Keratinocyte (primary cell): ENCODE data around the gene NTN5. TPM values are rescaled to one million over a fixed set of nuclear protein-coding genes. Genes with fewer than 3 reads are reported as not detected.
A peak's percentile ranks its signal among the peaks of the same experiment; 100 is the strongest.

Experiments used
- DNase-seq: peaks from one replicate; pipeline ENCODE4 v3.0.0-alpha.2; 2011; ENCODE audit warnings: low read depth, missing footprints, low spot score
- FAIRE-seq: peaks from 2 replicates; lab custom pipeline; 2011; peaks lifted over from hg19 to GRCh38; lab: Jason Lieb, UNC
- H2AFZ ChIP-seq: 2 replicates; pipeline ENCODE4 v1.6.0; 2012; ENCODE audit warnings: low read length, control low read depth, inconsistent platforms; ENCODE audit not compliant: control insufficient read depth
- H3K27ac ChIP-seq: 2 replicates; pipeline ENCODE4 v1.5.1; 2011; ENCODE audit warnings: low read length; ENCODE audit not compliant: control insufficient read depth, insufficient read depth
- H3K27me3 ChIP-seq: 3 replicates; pipeline ENCODE4 v1.6.0; 2011; ENCODE audit warnings: low read length; ENCODE audit not compliant: control insufficient read depth, insufficient read depth; ENCODE audit errors: extremely low read depth
- H3K36me3 ChIP-seq, 2 experiments: 2 replicates in 1 of 2; 3 replicates in 1 of 2; pipeline ENCODE4 v1.5.1; 2011; ENCODE audit warnings: low read length in 2 of 2, mild to moderate bottlenecking in 1 of 2; ENCODE audit not compliant: control insufficient read depth in 2 of 2, insufficient read depth in 2 of 2; ENCODE audit errors: extremely low read depth in 1 of 2
- H3K4me1 ChIP-seq: 3 replicates; pipeline ENCODE4 v1.5.1; 2011; ENCODE audit warnings: low read length; ENCODE audit not compliant: control insufficient read depth, insufficient read depth; ENCODE audit errors: extremely low read depth
- H3K4me2 ChIP-seq: 3 replicates; pipeline ENCODE4 v1.6.0; 2011; ENCODE audit warnings: low read depth, low read length; ENCODE audit not compliant: control insufficient read depth, insufficient read depth; ENCODE audit errors: extremely low read depth
- H3K4me3 ChIP-seq, 3 experiments: fragments of 200-600 bp in 1 of 3; sonication (generic) in 1 of 3; 2 replicates in 2 of 3; 3 replicates in 1 of 3; pipeline ENCODE4 v1.5.1; 2011 to 2016; ENCODE audit warnings: low read length in 3 of 3, mild to moderate bottlenecking in 3 of 3, control low read depth in 2 of 3, inconsistent platforms in 1 of 3, low read depth in 1 of 3, mixed read lengths in 1 of 3, mixed run types in 1 of 3, moderate library complexity in 1 of 3; ENCODE audit not compliant: control insufficient read depth in 2 of 3, insufficient read depth in 2 of 3; ENCODE audit errors: extremely low read depth in 1 of 3
- H3K79me2 ChIP-seq: 2 replicates; pipeline ENCODE4 v1.6.0; 2012; ENCODE audit warnings: low read length; ENCODE audit not compliant: control insufficient read depth, insufficient read depth
- H3K9ac ChIP-seq: 3 replicates; pipeline ENCODE4 v1.6.0; 2011; ENCODE audit warnings: low read length; ENCODE audit not compliant: control insufficient read depth, insufficient read depth; ENCODE audit errors: extremely low read depth
- H3K9me1 ChIP-seq: 3 replicates; pipeline ENCODE4 v1.6.0; 2011; ENCODE audit warnings: low read length; ENCODE audit not compliant: control insufficient read depth, insufficient read depth; ENCODE audit errors: extremely low read depth
- H3K9me3 ChIP-seq: 2 replicates; pipeline ENCODE4 v1.5.1; 2012; ENCODE audit warnings: low read depth, low read length; ENCODE audit not compliant: control insufficient read depth
- H4K20me1 ChIP-seq: 3 replicates; pipeline ENCODE4 v1.6.0; 2011; ENCODE audit warnings: low read length; ENCODE audit not compliant: control insufficient read depth, insufficient read depth; ENCODE audit errors: extremely low read depth
- CTCF ChIP-seq, 3 experiments: IDR thresholded peaks in 1 of 3; conservative IDR thresholded peaks in 1 of 3; optimal IDR thresholded peaks in 1 of 3; 2 replicates in 2 of 3; 3 replicates in 1 of 3; pipeline versions ENCODE3 to v1.5.1; 2011; ENCODE audit warnings: low read length in 3 of 3, mild to moderate bottlenecking in 3 of 3, moderate library complexity in 2 of 3, control low read depth in 1 of 3, inconsistent platforms in 1 of 3; ENCODE audit not compliant: insufficient read depth in 2 of 3; ENCODE audit errors: extremely low read depth in 1 of 3
- EZH2 ChIP-seq: IDR thresholded peaks from one replicate; pipeline ENCODE4 v1.6.1; 2012; ENCODE audit warnings: inconsistent platforms, mild to moderate bottlenecking, low read length, moderate library complexity
- dilution Hi-C: fragments of 300-500 bp; cut with MboI; formaldehyde crosslinking; loops from one replicate; pipeline ENCODE4 v1.7.0; 2020; ENCODE audit warnings: low sequenced_read_pairs; ENCODE audit not compliant: extremely low pct_ligation_motif_present
- polyA plus RNA-seq, 5 experiments: library from polyadenylated mRNA; depleted of rRNA in 3 of 5; stranded (reverse) in 3 of 5; stranded (forward) in 1 of 5; unstranded in 1 of 5; fragments of >200 nt; gene quantifications; 1 replicate in 1 of 5; 2 replicates in 3 of 5; 3 replicates in 1 of 5; pipeline versions ENCODE4 v1.2.1 to v1.2.3, GENCODE V29; 2011 to 2012; ENCODE audit warnings: missing spikeins in 2 of 5, low read depth in 1 of 5, low replicate concordance in 1 of 5

NTN5 gene
- polyA plus RNA-seq, 1 donor (not counting 4 experiments of a cell fraction or from before 2014, with no cell fraction given) = 0.07 TPM

- H3K4me3 ChIP-seq = peak within 1 kb of the TSS; percentile 51 to 84 (median 67)
- TF ChIP-seq CTCF (optimal IDR thresholded peaks at IDR 0.05 in 1 of 3, IDR thresholded peaks at IDR 0.05 in 1 of 3, conservative IDR thresholded peaks at IDR 0.05 in 1 of 3; ENCODE audit: extremely low read depth in 1 of 3, insufficient read depth in 2 of 3, low read length in 3 of 3) (peak; percentile 54 to 96 (median 91)), EZH2 (no peak)
- peak within 1 kb of the TSS; percentile 62 for H3K9ac ChIP-seq
- H3K4me2 ChIP-seq = peak within 1 kb of the TSS; percentile 88
- peak within 1 kb of the TSS; percentile 85 for H2AFZ ChIP-seq
- H3K4me1 ChIP-seq = peaks cover 20% of the 10 kb centered on the region
- no peak within 1 kb of the TSS for H3K27ac ChIP-seq
- no peaks in the 10 kb centered on the region for H3K9me1 ChIP-seq
- H3K36me3 ChIP-seq = no peaks in the 10 kb centered on the region
- dilution Hi-C loops = no loop called here
- FAIRE-seq (no peak), DNase-seq (no peak)
- H3K79me2 ChIP-seq = no peaks in the 10 kb centered on the region
- peaks cover 5% of the 10 kb centered on the region for H3K27me3 ChIP-seq
- H3K9me3 ChIP-seq = no peaks in the 10 kb centered on the region
- H4K20me1 ChIP-seq = no peaks in the 10 kb centered on the region
Observed at GRCh38 chr19:48646001-48646721, 26.7 kb downstream of the NTN5 start, which contains the start of gene CA11. TSS of gene CA11 (minus strand) at chr19:48646187. CDS start at chr19:48645632, 555 bp downstream.

GRCh38 chr19:48645620-48646000 lies 27.2 kb downstream of the NTN5 start:
- Histone ChIP-seq H2AFZ (peak overlapping the region; percentile 85), H3K4me1 (peaks cover 20% of the 10 kb centered on the region), H3K36me3 (no peaks in the 10 kb centered on the region), H3K27me3 (peaks cover 5% of the 10 kb centered on the region), H3K9me3 (no peaks in the 10 kb centered on the region), H4K20me1 (no peaks in the 10 kb centered on the region), H3K4me3 (peak overlapping the region; percentile 51 to 84 (median 67)), H3K9me1 (no peaks in the 10 kb centered on the region), H3K79me2 (no peaks in the 10 kb centered on the region), H3K27ac (no peak overlapping the region), H3K4me2 (peak overlapping the region; percentile 88), H3K9ac (peak overlapping the region; percentile 62)
- dilution Hi-C loops = no loop called here
- FAIRE-seq (no peak), DNase-seq (no peak)
- TF ChIP-seq EZH2 = no peak
- no peak for TF ChIP-seq CTCF (optimal IDR thresholded peaks at IDR 0.05 in 1 of 3, IDR thresholded peaks at IDR 0.05 in 1 of 3, conservative IDR thresholded peaks at IDR 0.05 in 1 of 3; ENCODE audit: extremely low read depth in 1 of 3, insufficient read depth in 2 of 3, low read length in 3 of 3)
